SK-N-MC (cell line): ENCODE results near the gene LMF2.

Source experiments
- EZH2 ChIP-seq: fragments of 200-600 bp; sonication (generic); IDR thresholded peaks from one replicate; pipeline ENCODE4 v1.6.1; 2017; ENCODE audit warnings: antibody characterized with exemption
- POLR2AphosphoS5 ChIP-seq: IDR thresholded peaks from 2 replicates; pipeline ENCODE4 v1.6.1; 2012; ENCODE audit warnings: mild to moderate bottlenecking, low read depth, low read length, borderline replicate concordance

GRCh38 chr22:50497093-50497492, 10.4 kb downstream of the LMF2 start:
- TF ChIP-seq EZH2 (no peak), POLR2AphosphoS5 (no peak)
